HEK293T (cell line): Measurements from ENCODE around the gene TACC2.

Source experiments
- ARNT ChIP-seq: fragments of 450-650 bp; IDR thresholded peaks from 2 replicates; pipeline ENCODE4 v1.6.1; 2017; ENCODE audit warnings: mild to moderate bottlenecking
- BHLHE40 ChIP-seq: fragments of 450-650 bp; IDR thresholded peaks from 2 replicates; pipeline ENCODE4 v1.6.1; 2016; ENCODE audit warnings: mild to moderate bottlenecking, moderate library complexity, borderline replicate concordance
- FOXA1 ChIP-seq: fragments of 450-650 bp; IDR thresholded peaks from 2 replicates; pipeline ENCODE4 v1.6.1; 2016; ENCODE audit warnings: mild to moderate bottlenecking
- FOXM1 ChIP-seq: fragments of 450-650 bp; IDR thresholded peaks from 2 replicates; pipeline ENCODE4 v1.6.1; 2017; ENCODE audit warnings: mild to moderate bottlenecking, borderline replicate concordance
- HDGF ChIP-seq: fragments of 450-650 bp; IDR thresholded peaks from 2 replicates; pipeline ENCODE4 v1.6.1; 2017; ENCODE audit warnings: antibody characterized with exemption, borderline replicate concordance
- L3MBTL2 ChIP-seq: fragments of 450-650 bp; conservative IDR thresholded peaks from 2 replicates; pipeline ENCODE4 v1.6.1; 2016; ENCODE audit warnings: mild to moderate bottlenecking
- SP1 ChIP-seq: fragments of 450-650 bp; IDR thresholded peaks from 2 replicates; pipeline ENCODE4 v1.6.1; 2017
- TARDBP ChIP-seq: fragments of 450-650 bp; IDR thresholded peaks from 2 replicates; pipeline ENCODE4 v1.6.1; 2016

GRCh38 chr10:122191936-122192541 is 203.1 kb downstream of the TACC2 start:
- TF ChIP-seq FOXA1 (no peak), SP1 (no peak), TARDBP (no peak), ARNT (no peak), HDGF (no peak), L3MBTL2 (no peak), FOXM1 (no peak), BHLHE40 (no peak)
